Common myeloid progenitor, CD34-positive (primary cell): ENCODE measurements around the gene RET.

ENCODE experiments used
- CTCF ChIA-PET: fragments of 350-600 bp; sonication (Branson Sonifier 250); formaldehyde crosslinking; loops from one replicate; lab custom pipeline; 2021; ENCODE audit warnings: antibody characterized with exemption; lab: Charles Lee
- POLR2A ChIA-PET: fragments of 350-600 bp; sonication (Branson Sonifier 250); formaldehyde crosslinking; loops from one replicate; lab custom pipeline; 2021; ENCODE audit warnings: antibody characterized with exemption; lab: Charles Lee
- DNase-seq, 3 donors: peaks; one replicate each; pipeline versions ENCODE4 v3.0.0 to v3.0.0-alpha.2; 2013
- H3K27ac ChIP-seq, 2 experiments: 1 replicate in 1 of 2; 2 replicates in 1 of 2; pipeline ENCODE4 v1.7.0; 2013; ENCODE audit warnings: inconsistent platforms in 2 of 2, low read length in 2 of 2, mild to moderate bottlenecking in 2 of 2, low read depth in 1 of 2, moderate library complexity in 1 of 2; ENCODE audit not compliant: severe bottlenecking in 2 of 2, insufficient read depth in 1 of 2, poor library complexity in 1 of 2
- H3K27me3 ChIP-seq, 5 experiments: replicated peaks in 2 of 5; 1 replicate in 3 of 5; 2 replicates in 2 of 5; pipeline versions ENCODE4 v1.6.1 to v1.7.0; 2013; ENCODE audit warnings: low read length in 4 of 5, mild to moderate bottlenecking in 2 of 5, moderate library complexity in 2 of 5, inconsistent platforms in 1 of 5; ENCODE audit not compliant: insufficient read depth in 5 of 5, control insufficient read depth in 4 of 5
- H3K36me3 ChIP-seq, 4 experiments: 1 replicate in 2 of 4; 2 replicates in 2 of 4; pipeline versions ENCODE4 v1.6.1 to v1.7.0; 2013; ENCODE audit warnings: low read length in 3 of 4, control low read depth in 1 of 4, mild to moderate bottlenecking in 1 of 4; ENCODE audit not compliant: control insufficient read depth in 4 of 4, insufficient read depth in 4 of 4
- H3K4me1 ChIP-seq, 4 experiments: 1 replicate in 3 of 4; 2 replicates in 1 of 4; pipeline versions ENCODE4 v1.6.1 to v1.7.1; 2013; ENCODE audit warnings: low read length in 3 of 4, mild to moderate bottlenecking in 3 of 4, control low read depth in 1 of 4, inconsistent platforms in 1 of 4, moderate library complexity in 1 of 4; ENCODE audit not compliant: control insufficient read depth in 4 of 4, insufficient read depth in 4 of 4; ENCODE audit errors: control extremely low read depth in 1 of 4
- H3K4me3 ChIP-seq, 7 experiments: 1 replicate in 4 of 7; 2 replicates in 3 of 7; pipeline versions ENCODE4 v1.5.1 to v1.7.0; 2013; ENCODE audit warnings: mild to moderate bottlenecking in 7 of 7, low read length in 6 of 7, moderate library complexity in 6 of 7, inconsistent platforms in 2 of 7, low read depth in 2 of 7, control low read depth in 1 of 7; ENCODE audit not compliant: insufficient read depth in 4 of 7, control insufficient read depth in 1 of 7; ENCODE audit errors: extremely low read depth in 1 of 7
- H3K9me3 ChIP-seq, 5 experiments: 1 replicate in 4 of 5; 2 replicates in 1 of 5; pipeline versions ENCODE4 v1.6.1 to v1.7.1; 2013; ENCODE audit warnings: low read length in 4 of 5, mild to moderate bottlenecking in 2 of 5, inconsistent platforms in 1 of 5, low read depth in 1 of 5, moderate library complexity in 1 of 5; ENCODE audit not compliant: control insufficient read depth in 4 of 5, insufficient read depth in 2 of 5; ENCODE audit errors: control extremely low read depth in 1 of 5
- WGBS: methylation state at CpG from one replicate; pipeline ENCODE4 v1.1.5; 2013; ENCODE audit not compliant: insufficient coverage; 5-methylcytosine and 5-hydroxymethylcytosine counted together

Gene RET

DNA sequence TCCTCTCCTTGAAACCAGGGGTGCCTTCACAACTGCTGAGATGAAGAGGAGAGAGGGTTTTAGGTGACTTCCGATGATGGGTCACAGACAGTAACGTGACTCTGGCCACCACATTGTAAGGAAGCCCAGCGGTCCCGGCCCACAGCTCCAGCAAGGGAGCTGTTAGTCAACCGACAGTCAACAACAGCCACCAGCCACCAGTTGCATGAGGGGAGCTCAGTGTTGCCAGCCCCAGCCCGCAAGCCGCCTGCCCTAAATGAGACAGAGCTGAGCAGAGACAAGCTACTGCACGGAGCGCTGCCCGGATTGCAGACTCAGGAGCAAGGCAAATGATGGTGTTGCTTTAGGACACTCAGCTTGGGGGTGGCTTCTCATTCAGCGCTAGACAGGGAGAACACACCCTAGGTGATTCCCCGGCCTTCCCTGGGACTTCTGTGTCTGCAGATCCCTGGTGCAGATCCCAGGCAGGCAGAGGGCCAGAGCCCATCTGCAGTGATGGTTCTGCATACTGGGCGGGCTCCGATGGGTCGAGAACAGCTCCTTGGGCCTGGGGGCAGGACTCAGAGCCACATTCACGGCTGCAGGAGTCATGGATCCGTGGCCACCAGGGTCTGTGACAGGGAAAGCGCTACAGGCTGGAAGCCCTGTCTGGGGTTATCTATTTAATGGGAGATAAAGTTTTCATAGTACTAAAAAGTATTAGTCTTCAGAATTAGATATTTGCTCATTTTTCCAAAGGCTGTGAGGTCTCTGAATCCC, 14.3 kb upstream of the RET start:
- Histone ChIP-seq H3K9me3 (no peaks in the 10 kb centered on the region), H3K27me3 (peaks cover 0 to 2% (median 0%) of the 10 kb centered on the region in 5 experiments), H3K27ac (no peak overlapping the region), H3K4me3 (no peak overlapping the region), H3K4me1 (no peaks in the 10 kb centered on the region), H3K36me3 (no peaks in the 10 kb centered on the region)
- ChIA-PET CTCF (no interaction called here), POLR2A (no interaction called here)
- DNase-seq, result no peak
- WGBS, result 97% methylated on average over 15 of the region's 18 CpGs

DNA sequence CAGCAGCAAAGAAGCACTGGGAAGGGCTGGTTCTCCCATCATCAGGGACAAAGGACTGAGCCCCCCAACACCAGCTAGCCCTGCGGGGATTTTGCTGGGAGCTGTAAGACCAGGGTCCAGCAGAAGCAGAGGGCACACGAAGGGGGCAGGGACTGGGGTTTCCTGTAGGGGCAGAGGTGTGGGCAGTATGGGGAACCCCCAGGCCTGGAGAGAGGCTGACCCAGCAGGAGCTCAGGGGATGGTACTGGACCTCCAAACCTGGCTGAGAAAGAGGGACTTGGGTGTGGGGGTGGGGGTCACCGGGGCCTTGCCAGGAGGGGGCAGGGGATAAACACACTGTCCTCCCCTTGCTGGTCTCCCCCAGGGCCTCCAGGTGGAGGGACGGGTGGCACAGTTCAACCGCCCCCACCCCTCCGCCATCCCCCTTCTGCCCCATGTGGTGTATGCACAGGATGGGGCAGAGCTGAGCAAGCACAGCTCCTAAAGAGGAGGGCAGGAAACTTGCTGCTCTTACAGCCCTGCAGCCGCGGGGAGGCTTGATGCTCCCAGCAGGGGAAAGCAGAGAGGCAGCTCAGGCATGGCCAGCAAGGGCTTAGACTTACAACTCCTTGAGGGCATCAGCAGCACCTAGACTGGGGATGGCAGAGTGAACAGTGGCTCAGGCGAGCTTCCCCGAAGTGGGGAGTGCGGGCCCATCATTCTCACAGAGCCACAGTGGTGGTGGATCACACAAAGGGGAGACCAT, 12.4 kb upstream of the RET start:
- 84% methylated on average over 8 of the region's 11 CpGs for WGBS
- DNase-seq, result no peak
- H3K27me3 ChIP-seq, result no peaks in the 10 kb centered on the region
- CTCF ChIA-PET, result interaction anchor here (0.7 to 2.6 kb wide), 3 partner anchors 10 to 15 kb away, joined by 3 to 14 read pairs (median 5); partner anchors contain the start of gene RET
- H3K27ac ChIP-seq, result no peak overlapping the region
- peaks cover 0 to 5% (median 0%) of the 10 kb centered on the region in 4 experiments for H3K4me1 ChIP-seq
- H3K36me3 ChIP-seq, result no peaks in the 10 kb centered on the region
- POLR2A ChIA-PET, result no interaction called here
- no peak overlapping the region for H3K4me3 ChIP-seq
- no peaks in the 10 kb centered on the region for H3K9me3 ChIP-seq

DNA sequence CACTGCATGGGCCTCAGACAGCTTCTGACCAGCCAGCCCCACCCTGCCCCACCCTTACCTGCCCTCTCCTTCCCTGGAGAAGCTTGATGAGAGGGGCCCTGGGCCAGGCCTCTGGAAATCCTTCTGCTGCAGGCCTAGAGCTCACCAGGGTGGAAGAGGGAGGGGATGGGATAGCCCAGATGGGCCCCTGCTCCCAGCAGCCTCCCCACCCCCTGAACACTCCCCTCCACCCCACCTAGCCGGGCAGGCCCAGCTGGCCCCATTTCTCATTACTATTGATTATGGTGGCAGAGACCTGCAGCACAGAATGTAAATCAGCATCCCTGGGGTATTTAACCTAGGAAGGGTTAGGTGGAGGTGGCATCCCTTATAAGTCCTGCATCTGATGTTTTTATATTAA, 11.6 kb upstream of the RET start:
- no peak overlapping the region for H3K27ac ChIP-seq
- H3K4me3 ChIP-seq, result no peak overlapping the region
- ChIA-PET CTCF (interaction anchor here (1.5 to 2.6 kb wide), 2 partner anchors 10 to 16 kb away, joined by 3 to 14 read pairs; partner anchors contain the start of gene RET), POLR2A (no interaction called here)
- no CpG with 5 or more reads among the region's 1 CpG for WGBS
- H3K36me3 ChIP-seq, result no peaks in the 10 kb centered on the region
- DNase-seq, result no peak
- H3K4me1 ChIP-seq, result peaks cover 0 to 8% (median 0%) of the 10 kb centered on the region in 4 experiments
- H3K27me3 ChIP-seq, result no peaks in the 10 kb centered on the region
- no peaks in the 10 kb centered on the region for H3K9me3 ChIP-seq

DNA sequence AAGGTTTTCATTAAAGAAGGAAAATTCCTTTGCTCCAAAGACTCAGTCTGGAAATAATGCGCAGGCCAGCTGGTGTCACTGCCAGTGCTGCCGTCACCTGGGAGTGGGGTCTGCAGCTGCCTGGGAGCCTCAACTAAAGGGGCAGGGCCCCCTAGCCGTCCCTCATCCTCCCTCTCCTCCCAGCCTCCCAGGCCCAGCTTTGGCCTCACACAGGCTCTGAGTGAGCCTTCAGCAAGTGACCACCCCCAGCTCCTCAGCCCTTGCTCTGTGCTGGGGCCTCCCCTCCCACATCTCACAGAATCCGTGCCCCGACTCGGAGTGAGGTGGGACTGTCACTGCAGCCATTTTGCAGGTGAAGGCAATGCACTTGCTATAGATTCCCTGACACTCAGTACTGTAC, 11.1 kb upstream of the RET start:
- CTCF ChIA-PET, result interaction anchor here (1.0 to 3.1 kb wide), 5 partner anchors 10 to 17 kb away, joined by 3 to 14 read pairs (median 3); partner anchors contain the start of gene RET
- Histone ChIP-seq H3K9me3 (no peaks in the 10 kb centered on the region), H3K4me1 (peaks cover 0 to 8% (median 0%) of the 10 kb centered on the region in 4 experiments), H3K36me3 (no peaks in the 10 kb centered on the region), H3K4me3 (no peak overlapping the region), H3K27me3 (peaks cover 0 to under 1% (median 0%) of the 10 kb centered on the region in 5 experiments), H3K27ac (no peak overlapping the region)
- POLR2A ChIA-PET, result no interaction called here
- 100% methylated on average over 5 of the region's 6 CpGs for WGBS
- DNase-seq, result no peak

DNA sequence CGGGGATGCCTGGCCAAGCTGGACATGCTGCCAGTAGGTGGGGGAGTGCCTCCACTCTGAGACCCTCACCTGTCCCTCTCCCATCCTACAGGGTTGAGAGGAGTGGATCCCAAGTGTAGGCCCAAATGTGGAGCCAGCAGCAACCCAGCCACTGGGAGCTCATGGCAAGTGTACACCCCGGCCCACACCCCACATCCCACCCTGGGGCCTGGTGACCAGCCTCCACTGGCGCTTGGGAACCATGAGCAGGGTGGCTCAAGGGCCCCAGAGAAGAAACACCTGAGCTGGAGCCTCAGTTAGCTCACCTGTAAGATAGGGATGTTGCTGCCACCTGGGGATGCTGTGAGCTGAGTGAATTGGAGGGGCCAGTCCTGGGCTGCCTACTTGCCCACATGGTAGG, 10.4 kb upstream of the RET start:
- POLR2A ChIA-PET, result no interaction called here
- H3K27ac ChIP-seq, result no peak overlapping the region
- 67% methylated on average over 3 of the region's 3 CpGs for WGBS
- no peak overlapping the region for H3K4me3 ChIP-seq
- H3K4me1 ChIP-seq, result peaks cover 0 to 8% (median 0%) of the 10 kb centered on the region in 4 experiments
- CTCF ChIA-PET, result interaction anchor here (1.0 to 3.1 kb wide), 7 partner anchors 9 to 201 kb away, joined by 3 to 14 read pairs (median 3); partner anchors contain the start of gene RET
- DNase-seq, result no peak
- H3K27me3 ChIP-seq, result peaks cover 0 to 2% (median 0%) of the 10 kb centered on the region in 5 experiments
- no peaks in the 10 kb centered on the region for H3K36me3 ChIP-seq
- H3K9me3 ChIP-seq, result no peaks in the 10 kb centered on the region

DNA sequence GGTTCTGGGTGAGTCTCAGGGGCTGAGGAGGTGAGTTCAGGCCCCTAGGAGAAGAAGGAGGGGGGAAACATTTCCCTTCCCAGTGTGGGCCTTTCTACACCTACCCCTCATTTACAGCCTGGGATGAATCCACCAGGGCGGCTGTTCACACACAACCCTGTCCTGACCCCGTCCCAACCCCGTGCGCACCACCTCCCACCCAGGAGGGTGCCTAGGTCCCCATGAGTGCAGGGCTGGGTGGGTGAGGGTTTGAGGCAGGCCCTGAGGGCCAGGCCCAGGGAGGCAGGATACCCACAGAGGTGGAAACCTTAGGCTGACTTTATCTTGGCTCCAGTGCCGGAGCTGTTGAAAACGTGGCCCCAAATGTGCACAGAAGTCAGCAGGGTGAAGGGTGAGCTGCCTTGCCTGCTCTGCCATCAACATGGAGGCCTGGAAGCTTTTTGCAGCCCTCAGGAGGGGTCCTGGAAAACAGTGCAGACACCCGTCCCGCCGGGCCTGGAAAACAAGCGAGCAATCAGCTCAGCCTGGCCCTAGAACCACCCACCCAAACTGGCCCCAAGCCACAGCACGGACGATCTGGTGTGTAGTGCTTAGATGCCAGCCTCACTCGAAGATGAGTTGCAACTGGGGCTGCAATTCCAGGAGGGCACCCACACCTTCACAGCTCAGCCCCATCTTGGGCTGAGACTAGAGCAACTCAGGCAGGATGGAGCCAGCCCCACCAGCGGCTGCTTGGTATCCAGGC, 9.3 kb upstream of the RET start:
- peaks cover 0 to 8% (median 0%) of the 10 kb centered on the region in 4 experiments for H3K4me1 ChIP-seq
- no peaks in the 10 kb centered on the region for H3K9me3 ChIP-seq
- no peak overlapping the region for H3K4me3 ChIP-seq
- no peak for DNase-seq
- no peak overlapping the region for H3K27ac ChIP-seq
- H3K36me3 ChIP-seq, result no peaks in the 10 kb centered on the region
- CTCF ChIA-PET, result interaction anchor here (1.0 to 3.1 kb wide), 7 partner anchors 8 to 202 kb away, joined by 3 to 14 read pairs (median 6); partner anchors contain the start of gene RET
- peaks cover 0 to 4% (median 0%) of the 10 kb centered on the region in 5 experiments for H3K27me3 ChIP-seq
- WGBS, result 99% methylated on average over 10 of the region's 14 CpGs
- POLR2A ChIA-PET, result interaction anchor here (0.5 kb wide), 1 partner anchor 286 kb away, joined by 4 read pairs; no protein-coding TSS in a partner anchor
